HG02938 (cell line): ENCODE results near the gene MERTK.
"Not testable (repeated sequence)": the region's sequence is repeated elsewhere in the genome, so short reads cannot be mapped to it uniquely, and the experiment has no call there.

Source experiments
- ATAC-seq: cut with Tn5 transposase; IDR thresholded peaks from one replicate; pipeline ENCODE4 v1.9.1; 2021; ENCODE audit warnings: mild to moderate bottlenecking, moderate library complexity; ENCODE audit not compliant: unreplicated experiment

The MERTK gene

DNA sequence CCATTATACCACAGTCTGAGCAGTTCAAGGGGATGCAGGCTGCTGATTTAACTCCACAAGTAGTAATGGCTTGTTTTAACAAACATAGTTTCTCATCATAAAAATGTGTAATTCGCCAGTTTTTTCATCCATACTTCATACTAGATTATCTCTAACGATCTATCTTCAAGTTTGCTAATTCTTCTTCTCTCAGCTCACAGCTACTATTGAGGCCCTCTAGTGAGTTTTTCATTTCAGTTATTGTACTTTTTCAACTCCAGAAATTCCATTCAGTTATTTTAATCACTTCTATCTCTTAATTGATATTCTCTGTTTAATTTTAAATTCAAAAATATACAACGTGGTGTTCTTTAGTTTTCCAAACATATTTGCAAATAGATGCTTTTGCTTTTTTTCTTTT lies 136.5 kb downstream of the MERTK start:
- ATAC-seq: no peak

- no peak for ATAC-seq
These were observed 137.4 kb downstream of the MERTK start for GRCh38 chr2:112035786-112036185.

DNA sequence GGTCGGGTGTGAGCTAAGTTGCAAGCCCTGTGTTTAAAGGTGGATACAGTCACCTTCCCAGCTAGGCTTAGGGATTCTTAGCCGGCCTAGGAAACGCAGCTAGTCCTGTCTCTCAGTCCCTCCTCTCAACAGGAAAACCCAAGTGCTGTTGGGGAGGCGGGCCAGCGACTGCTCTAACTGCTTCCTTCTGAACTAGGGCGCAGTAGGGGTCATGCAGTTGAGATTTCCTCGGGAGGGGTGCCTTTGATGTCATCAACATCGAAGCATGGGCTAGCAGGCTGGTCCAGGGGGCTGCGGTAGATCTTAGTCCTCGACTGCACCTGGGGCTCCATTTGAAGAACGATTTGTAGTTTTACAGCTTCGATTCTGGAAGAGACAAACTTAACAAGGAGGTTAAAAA lies 141.1 kb downstream of the MERTK start:
- ATAC-seq: not testable (repeated sequence)

GRCh38 chr2:112040066-112040465 lies 141.7 kb downstream of the MERTK start:
- not testable (repeated sequence) for ATAC-seq

DNA sequence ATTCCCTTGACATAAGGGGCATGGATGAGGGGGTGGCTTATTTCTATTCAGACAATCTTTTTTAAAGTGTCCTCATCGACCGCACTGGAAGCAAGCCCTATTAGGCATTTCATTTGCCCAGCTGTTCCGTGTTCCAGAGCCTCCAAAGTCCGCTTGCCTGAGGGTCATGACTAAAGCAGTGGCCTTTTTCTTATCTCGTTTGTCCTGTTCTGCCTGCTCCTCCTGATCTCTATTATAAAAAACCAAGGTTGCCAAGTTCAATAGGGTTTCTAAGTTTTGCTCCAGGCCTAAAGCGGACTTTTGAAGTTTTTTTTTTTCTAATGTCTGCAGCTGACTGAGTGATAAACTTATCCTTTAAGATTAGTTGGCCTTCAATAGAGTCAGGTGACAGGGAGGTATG lies 143.1 kb downstream of the MERTK start:
- ATAC-seq: not testable (repeated sequence)

DNA sequence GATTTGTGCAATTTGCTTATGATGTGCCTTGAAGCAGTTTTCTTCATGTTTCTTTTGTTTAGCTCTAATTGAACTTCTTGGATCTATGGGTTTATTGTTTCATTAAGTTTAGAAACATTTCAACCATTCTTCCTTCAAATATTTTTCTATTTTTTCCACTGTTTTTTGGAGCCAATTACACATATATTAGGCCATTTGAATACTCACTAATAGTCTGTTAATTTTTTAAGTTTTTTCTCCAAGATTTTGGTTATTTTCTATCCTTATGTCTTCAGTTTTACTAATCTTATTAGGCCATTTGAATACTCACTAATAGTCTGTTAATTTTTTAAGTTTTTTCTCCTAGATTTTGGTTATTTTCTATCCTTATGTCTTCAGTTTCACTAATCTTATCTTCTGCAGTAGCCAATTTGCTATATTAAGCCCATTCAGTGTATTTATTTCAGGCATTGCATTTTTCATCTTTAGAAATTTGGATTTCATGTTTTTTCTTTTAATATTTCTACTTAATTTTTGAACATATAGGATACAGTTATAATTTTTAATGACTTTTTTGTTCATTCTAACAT lies 147.1 kb downstream of the MERTK start:
- no peak for ATAC-seq

DNA sequence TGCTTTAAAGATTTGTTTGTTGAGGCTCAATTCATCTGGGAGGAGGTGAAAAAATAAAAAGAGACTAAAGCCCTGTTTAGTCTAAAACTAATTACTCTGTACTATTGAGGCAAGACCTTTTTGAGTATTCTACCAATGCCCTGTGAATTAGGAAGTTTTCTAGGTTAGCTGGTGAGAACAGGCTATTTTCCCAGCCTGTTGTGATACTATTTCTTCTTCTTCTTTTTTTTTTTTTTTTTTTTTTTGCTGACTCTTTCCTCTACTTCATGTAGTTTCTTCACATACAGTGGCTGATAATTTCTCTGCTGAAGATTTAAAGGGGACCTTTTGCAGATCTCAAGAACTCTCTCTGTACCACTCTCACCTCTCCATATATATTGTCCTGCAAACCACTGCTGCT lies 147.8 kb downstream of the MERTK start:
- ATAC-seq: no peak

DNA sequence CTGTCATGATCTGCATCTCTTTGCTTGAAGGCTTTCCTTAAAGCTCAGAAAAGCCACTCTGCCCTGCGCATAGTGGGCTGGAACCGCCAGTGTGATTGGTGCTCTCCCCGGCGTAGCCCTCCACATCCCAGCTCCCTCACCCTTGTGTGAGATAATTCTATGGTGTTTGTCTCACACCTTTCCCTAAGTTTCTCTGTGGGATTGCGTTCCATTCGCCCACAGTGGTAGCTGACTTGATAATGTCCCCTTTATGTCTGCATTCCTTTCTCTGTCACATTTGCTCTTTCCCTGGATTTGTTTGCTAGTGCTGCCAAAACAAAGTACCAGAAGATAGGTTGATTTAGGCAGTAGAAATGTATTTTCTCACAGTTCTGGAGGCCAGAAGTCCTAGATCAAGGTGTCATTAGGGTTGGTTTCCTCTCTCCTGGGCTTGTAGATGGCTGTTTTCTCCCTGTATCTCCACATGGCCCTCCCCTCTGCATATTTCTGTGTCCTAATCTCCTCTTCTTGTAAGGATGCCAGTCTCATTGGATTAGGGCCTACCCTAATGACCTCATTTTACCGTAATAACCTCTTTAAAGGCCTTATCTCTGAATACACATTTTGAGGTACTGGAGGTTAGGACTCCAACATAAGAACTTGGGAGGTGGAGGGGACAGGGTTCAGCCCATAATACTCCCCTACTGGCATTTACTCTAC lies 149.3 kb downstream of the MERTK start:
- no peak for ATAC-seq

DNA sequence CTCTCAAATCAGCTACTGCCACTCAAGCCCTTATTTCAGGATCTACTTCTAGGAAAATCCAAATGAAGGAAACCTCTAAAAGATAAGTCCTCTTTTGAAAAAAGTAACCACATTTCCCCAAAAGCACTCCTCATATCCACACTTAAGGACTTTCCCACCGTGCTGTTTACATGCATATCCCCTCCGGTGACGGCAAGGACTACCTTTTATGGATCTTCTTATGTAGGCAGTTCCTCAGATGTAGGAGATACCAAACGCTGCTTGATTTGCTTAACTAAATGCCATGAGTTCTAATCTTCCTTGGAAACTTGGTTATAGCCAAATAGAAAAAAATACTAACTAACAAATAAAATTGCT lies 149.8 kb downstream of the MERTK start:
- no peak for ATAC-seq

- ATAC-seq: no peak
These were observed 150.5 kb downstream of the MERTK start for GRCh38 chr2:112048887-112049286.

- ATAC-seq: no peak
These were observed 151.9 kb downstream of the MERTK start for GRCh38 chr2:112050316-112050715.

- ATAC-seq: peak; percentile 55
These were observed 155.8 kb downstream of the MERTK start for GRCh38 chr2:112053917-112054846.

GRCh38 chr2:112054847-112055729 lies 156.7 kb downstream of the MERTK start, which contains the start of gene TMEM87B:
Gene TMEM87B, plus strand, starts transcription at chr2:112055269. Its CDS starts 323 bp downstream, at chr2:112055592.
- peak; percentile 47 for ATAC-seq

DNA sequence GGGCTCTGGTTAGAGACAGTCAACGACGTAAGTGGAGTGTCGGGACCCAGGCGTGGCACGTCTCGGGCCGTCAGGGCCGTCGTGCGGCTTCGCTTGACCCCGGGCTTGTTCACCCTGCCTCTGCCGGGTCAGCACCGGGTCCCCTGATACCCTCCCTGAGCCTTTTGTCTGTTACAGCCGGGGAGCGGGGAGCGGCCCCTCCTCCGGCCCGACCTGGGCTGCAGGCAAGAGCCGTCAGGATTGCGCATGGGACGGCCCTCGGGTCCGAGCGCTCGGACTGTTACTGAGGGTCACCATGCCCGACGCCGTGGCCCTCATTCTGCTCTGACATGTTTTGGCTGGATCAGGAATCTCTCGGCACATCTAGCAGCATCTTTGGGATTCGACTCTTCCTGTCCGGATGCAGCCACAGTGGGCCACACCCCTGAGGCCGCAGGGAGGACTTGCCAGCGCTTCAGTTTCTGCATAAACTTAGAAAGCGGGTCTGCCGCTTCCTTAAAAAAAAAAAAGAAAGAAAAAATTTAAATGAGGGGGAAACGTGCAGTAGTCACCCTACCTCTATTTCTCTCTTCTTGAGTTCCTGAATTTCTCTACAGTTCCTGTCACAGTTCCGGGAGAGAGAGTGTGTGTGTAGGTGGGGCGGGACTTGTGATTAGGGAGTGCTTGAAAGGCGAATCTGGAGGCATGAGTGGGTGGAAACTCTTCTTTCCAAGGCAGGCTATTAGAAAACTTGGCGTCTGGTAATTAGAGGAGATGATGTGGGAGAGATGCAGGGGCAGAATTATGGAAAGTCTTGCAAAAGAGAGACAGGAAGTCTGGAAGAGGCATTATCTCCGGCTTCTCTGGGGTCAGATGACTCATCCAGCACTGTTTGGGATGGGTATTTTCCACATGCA lies 157.6 kb downstream of the MERTK start:
- peak; percentile 2 for ATAC-seq

GRCh38 chr2:112056626-112056987 lies 158.2 kb downstream of the MERTK start:
- no peak for ATAC-seq

- ATAC-seq: no peak
These were observed 161.3 kb downstream of the MERTK start for GRCh38 chr2:112059671-112060070.

DNA sequence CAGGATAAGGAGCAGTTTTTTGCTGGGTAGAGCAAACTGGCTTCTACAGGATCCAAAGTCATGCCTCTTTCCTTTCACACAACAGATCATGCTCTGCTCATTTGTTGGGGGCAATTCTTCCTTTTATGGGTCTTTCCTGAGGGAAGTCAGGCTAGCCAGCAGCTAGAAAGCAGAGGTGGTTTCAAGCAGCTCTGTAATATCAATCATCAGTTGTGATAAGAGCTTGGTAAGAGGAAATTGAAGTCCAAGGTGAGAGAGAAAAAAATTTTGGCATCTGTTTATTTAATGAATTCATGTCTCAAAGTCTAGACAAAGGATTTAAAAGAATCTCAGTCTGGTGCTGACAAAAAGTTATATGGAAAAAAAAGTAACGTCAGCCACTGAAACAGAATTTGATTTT lies 162.9 kb downstream of the MERTK start:
- no peak for ATAC-seq

DNA sequence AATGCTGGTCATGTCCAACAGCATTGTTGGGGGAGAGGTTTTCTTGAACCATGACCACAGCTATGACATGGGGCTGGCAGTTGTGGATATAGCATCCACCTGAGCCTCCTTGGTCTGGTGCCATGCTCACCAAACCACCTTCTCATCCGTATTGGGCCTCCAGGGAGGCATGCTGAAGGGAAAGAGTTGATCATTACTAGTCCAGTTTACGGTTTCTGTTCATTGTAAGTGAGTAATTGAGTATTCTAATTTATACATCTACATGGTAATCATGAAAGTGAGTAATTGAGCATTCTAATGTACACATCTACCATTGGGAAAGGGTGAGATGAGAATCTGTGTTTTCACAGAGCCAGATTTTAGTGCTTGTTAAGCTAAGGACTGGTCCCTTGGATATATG lies 163.4 kb downstream of the MERTK start:
- ATAC-seq: no peak

DNA sequence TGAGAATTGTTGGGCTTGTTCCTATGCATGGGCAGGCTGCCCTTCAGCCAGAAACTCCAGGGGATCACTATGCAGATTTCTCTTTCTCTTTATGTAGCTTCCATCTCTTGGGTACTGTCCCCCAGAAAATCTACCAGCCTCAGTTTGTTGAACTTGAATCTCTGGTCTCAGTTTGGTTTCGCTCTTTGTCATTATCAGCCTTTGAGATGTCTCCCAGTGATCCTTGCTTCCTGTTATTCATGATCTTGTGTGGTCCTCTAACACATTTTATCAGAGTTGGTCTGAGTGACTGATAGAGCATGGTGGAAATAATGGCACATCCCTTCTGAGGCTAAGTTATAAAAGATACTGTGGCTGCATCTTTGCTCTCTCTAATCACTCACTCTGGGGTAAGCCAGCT lies 164.5 kb downstream of the MERTK start:
- ATAC-seq: no peak

GRCh38 chr2:112065486-112065885 lies 167.1 kb downstream of the MERTK start:
- no peak for ATAC-seq
